Gastrocnemius medialis (tissue), 4 donors: Measurements from ENCODE around the gene TEX51.

ENCODE experiments used
- CTCF ChIP-seq, 5 experiments: fragments of 450-650 bp in 3 of 5; fragments of 200-600 bp in 2 of 5; sonication (generic) in 2 of 5; IDR thresholded peaks in 4 of 5; conservative IDR thresholded peaks in 1 of 5; 1 replicate in 4 of 5; 2 replicates in 1 of 5; pipeline ENCODE4 v1.5.1; 2016 to 2019; ENCODE audit warnings: antibody characterized with exemption in 5 of 5, mild to moderate bottlenecking in 3 of 5, moderate library complexity in 3 of 5
- POLR2A ChIP-seq, 2 donors: fragments of 450-650 bp; IDR thresholded peaks; one replicate each; pipeline ENCODE4 v1.6.1; 2017; ENCODE audit warnings: antibody characterized with exemption in 2 of 2, mild to moderate bottlenecking in 2 of 2, moderate library complexity in 2 of 2

GRCh38 chr2:126852361-126852760, 46.3 kb upstream of the TEX51 start:
- no peak for TF ChIP-seq CTCF (IDR thresholded peaks at IDR 0.05 in 4 of 5, conservative IDR thresholded peaks at IDR 0.05 in 1 of 5)
- TF ChIP-seq POLR2A (IDR thresholded peaks at IDR 0.05): no peak
